ENCODE results near the gene ZBED4. TPM values are rescaled to one million over a fixed set of nuclear protein-coding genes. Genes with fewer than 3 reads are reported as not detected.

The ZBED4 gene
- total RNA-seq, 1 donor from 2014 or later = 43.8 TPM

- H3K27me3 Mint-ChIP-seq (ENCODE audit: low read depth) = no peaks in the 10 kb centered on the region
- H3K27ac Mint-ChIP-seq (ENCODE audit: unreplicated experiment) = no peak overlapping the region
- H3K4me1 Mint-ChIP-seq = peaks cover 7% of the 10 kb centered on the region
- peaks cover 6% of the 10 kb centered on the region for H3K9me3 Mint-ChIP-seq
- TF ChIP-seq CTCF (conservative IDR thresholded peaks at IDR 0.05) = no peak
- peaks cover 71% of the 10 kb centered on the region for H3K36me3 Mint-ChIP-seq (ENCODE audit: low read depth)
- DNase-seq (ENCODE audit: low read depth, low spot score) = no peak
- H3K4me3 Mint-ChIP-seq = no peak overlapping the region
Observed at GRCh38 chr22:49892226-49892899, 38.7 kb downstream of the ZBED4 start.

- peaks cover 6% of the 10 kb centered on the region for H3K9me3 Mint-ChIP-seq
- H3K27ac Mint-ChIP-seq (ENCODE audit: unreplicated experiment) = no peak overlapping the region
- no peaks in the 10 kb centered on the region for H3K27me3 Mint-ChIP-seq (ENCODE audit: low read depth)
- TF ChIP-seq CTCF (conservative IDR thresholded peaks at IDR 0.05) = no peak
- H3K4me1 Mint-ChIP-seq = peaks cover 7% of the 10 kb centered on the region
- no peak overlapping the region for H3K4me3 Mint-ChIP-seq
- DNase-seq (ENCODE audit: low read depth, low spot score) = no peak
- H3K36me3 Mint-ChIP-seq (ENCODE audit: low read depth) = peaks cover 69% of the 10 kb centered on the region
Observed at GRCh38 chr22:49893025-49893424, 39.4 kb downstream of the ZBED4 start.

DNA sequence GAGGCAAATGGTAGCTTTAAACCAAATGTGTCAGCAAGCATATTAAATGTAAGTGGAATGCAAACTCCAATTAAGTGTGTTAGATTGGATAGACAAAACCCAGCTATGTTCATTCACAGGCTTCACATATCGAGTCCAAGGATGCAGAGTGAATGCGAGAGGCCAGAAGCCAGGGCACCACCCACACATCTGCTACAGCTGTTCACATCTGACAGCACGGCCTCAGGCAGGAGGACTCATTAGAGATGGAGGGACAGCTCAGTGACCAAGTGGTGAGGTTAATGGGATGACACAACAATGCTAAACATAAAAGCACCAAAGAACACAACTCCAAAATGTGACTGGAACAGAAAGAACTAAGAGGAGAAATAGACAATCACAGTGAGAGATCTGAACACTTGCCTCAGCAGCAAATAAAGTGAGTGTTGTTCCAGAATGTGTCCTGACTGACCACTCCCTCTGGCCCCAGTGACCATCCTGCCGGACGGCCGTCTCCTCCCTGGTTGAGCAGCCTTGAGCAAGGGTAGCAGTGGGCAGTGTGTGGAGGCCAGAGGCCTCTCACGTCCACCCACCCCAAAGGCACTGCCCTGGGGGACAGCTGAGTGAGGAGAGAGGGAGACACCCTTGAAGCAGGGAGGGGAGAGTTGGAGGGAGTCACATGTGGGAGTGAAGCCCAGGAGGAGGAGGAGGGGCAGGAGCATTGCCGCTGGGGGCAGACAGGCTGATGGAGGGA is 40.8 kb downstream of the ZBED4 start:
- no peak for TF ChIP-seq CTCF (conservative IDR thresholded peaks at IDR 0.05)
- Mint-ChIP-seq H3K27ac (ENCODE audit: unreplicated experiment) (no peak overlapping the region), H3K4me3 (no peak overlapping the region)

GRCh38 chr22:49896201-49896600 is 42.6 kb downstream of the ZBED4 start:
- Mint-ChIP-seq H3K4me3 (no peak overlapping the region), H3K27me3 (ENCODE audit: low read depth) (no peaks in the 10 kb centered on the region), H3K27ac (ENCODE audit: unreplicated experiment) (no peak overlapping the region), H3K4me1 (peaks cover 11% of the 10 kb centered on the region), H3K9me3 (peaks cover 8% of the 10 kb centered on the region), H3K36me3 (ENCODE audit: low read depth) (peaks cover 56% of the 10 kb centered on the region)
- TF ChIP-seq CTCF (conservative IDR thresholded peaks at IDR 0.05) = no peak
- no peak for DNase-seq (ENCODE audit: low read depth, low spot score)

More for the DNA sequence above, 40.8 kb downstream of the ZBED4 start:
- Mint-ChIP-seq H3K36me3 (ENCODE audit: low read depth) (peaks cover 61% of the 10 kb centered on the region), H3K9me3 (peaks cover 6% of the 10 kb centered on the region), H3K27me3 (ENCODE audit: low read depth) (no peaks in the 10 kb centered on the region), H3K4me1 (peaks cover 7% of the 10 kb centered on the region)
- DNase-seq (ENCODE audit: low read depth, low spot score) = no peak

DNA sequence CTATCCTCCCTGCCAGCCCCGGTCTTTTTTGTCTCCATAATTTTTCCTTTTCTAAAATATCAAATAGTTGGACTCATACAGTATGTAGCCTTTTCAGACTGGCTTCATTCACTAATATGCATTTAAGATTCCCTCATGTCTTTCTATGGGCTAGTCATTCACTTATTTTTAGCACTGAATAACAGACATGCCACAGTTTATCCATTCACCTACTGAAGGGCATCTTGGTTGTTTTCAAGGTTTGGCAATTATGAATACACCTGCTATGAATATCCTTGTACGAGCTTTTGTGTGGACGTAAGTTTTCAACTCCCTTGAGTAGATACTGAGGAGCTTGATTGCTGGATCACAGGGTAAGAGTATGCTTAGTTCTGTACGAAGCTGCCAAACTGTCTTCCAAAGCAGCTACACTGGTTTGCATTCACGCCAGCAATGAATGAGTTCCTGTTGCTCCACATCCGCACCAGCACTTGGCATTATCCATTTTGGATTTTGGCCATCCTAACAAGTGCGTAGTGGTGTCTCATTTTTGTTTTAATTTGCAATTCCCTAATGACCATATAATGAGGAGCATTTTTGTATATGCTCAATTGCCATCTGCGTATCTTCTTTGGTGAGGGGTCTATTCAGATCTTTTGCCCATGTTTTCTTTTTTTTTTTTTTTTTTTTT is 43.5 kb downstream of the ZBED4 start:
- H3K27me3 Mint-ChIP-seq (ENCODE audit: low read depth) = no peaks in the 10 kb centered on the region
- H3K27ac Mint-ChIP-seq (ENCODE audit: unreplicated experiment) = no peak overlapping the region
- H3K36me3 Mint-ChIP-seq (ENCODE audit: low read depth) = peaks cover 60% of the 10 kb centered on the region
- DNase-seq (ENCODE audit: low read depth, low spot score) = no peak
- no peak for TF ChIP-seq CTCF (conservative IDR thresholded peaks at IDR 0.05)
- peaks cover 11% of the 10 kb centered on the region for H3K4me1 Mint-ChIP-seq
- peaks cover 12% of the 10 kb centered on the region for H3K9me3 Mint-ChIP-seq
- no peak overlapping the region for H3K4me3 Mint-ChIP-seq

Measured in neural crest cell (in vitro differentiated cells).